ENCODE data around the gene TSHZ2.

Gene TSHZ2

DNA sequence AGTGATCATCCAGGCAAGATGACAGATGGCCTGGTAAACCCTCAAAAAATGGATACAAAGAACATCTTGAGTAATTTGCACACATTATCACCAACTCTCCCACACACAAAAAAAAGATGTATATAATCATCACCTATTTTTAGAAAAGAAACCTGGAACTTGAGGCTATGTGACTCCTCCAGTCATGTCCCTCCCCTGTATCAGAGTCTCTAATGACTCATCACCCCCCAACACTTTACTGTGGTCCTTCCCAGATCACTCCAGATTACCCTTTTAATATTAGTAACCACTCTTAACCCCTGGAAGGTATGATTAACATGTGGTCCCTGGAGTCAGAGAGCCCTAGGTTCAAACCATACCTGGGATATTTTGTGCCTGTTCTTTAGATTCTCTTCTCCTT is 476.7 kb downstream of the TSHZ2 start:
- TF ChIP-seq LEF1 (IDR thresholded peaks at IDR 0.05; ENCODE audit: borderline replicate concordance): no peak
- no peak for TF ChIP-seq FOXA1 (IDR thresholded peaks at IDR 0.05)
- no peak for TF ChIP-seq ZNF384 (IDR thresholded peaks at IDR 0.05)
- no peak for TF ChIP-seq L3MBTL2 (conservative IDR thresholded peaks at IDR 0.05)
- TF ChIP-seq, protein P1, sequence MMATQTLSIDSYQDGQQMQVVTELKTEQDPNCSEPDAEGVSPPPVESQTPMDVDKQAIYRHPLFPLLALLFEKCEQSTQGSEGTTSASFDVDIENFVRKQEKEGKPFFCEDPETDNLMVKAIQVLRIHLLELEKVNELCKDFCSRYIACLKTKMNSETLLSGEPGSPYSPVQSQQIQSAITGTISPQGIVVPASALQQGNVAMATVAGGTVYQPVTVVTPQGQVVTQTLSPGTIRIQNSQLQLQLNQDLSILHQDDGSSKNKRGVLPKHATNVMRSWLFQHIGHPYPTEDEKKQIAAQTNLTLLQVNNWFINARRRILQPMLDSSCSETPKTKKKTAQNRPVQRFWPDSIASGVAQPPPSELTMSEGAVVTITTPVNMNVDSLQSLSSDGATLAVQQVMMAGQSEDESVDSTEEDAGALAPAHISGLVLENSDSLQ (IDR thresholded peaks at IDR 0.05): no peak
- no peak for TF ChIP-seq SUZ12 (IDR thresholded peaks at IDR 0.05)
- no peak for TF ChIP-seq ELF4 (IDR thresholded peaks at IDR 0.05)
- TF ChIP-seq HDGF (IDR thresholded peaks at IDR 0.05; ENCODE audit: borderline replicate concordance): no peak
- TF ChIP-seq FOXK2 (IDR thresholded peaks at IDR 0.05): no peak
- no peak for TF ChIP-seq ARNT (IDR thresholded peaks at IDR 0.05)
- no peak for TF ChIP-seq NFRKB (IDR thresholded peaks at IDR 0.05)
- no peak for TF ChIP-seq SP1 (IDR thresholded peaks at IDR 0.05)
- no peak for TF ChIP-seq BHLHE40 (IDR thresholded peaks at IDR 0.05; ENCODE audit: borderline replicate concordance)
- TF ChIP-seq TARDBP (IDR thresholded peaks at IDR 0.05): no peak
- TF ChIP-seq CTBP1 (IDR thresholded peaks at IDR 0.05; ENCODE audit: borderline replicate concordance): no peak
- no peak for TF ChIP-seq FOXM1 (IDR thresholded peaks at IDR 0.05; ENCODE audit: borderline replicate concordance)
- DNase-seq (ENCODE audit: extremely low spot score): no peak
- CTCF ChIA-PET: no interaction called here

GRCh38 chr20:53453076-53453475 is 480.9 kb downstream of the TSHZ2 start:
- POLR2A ChIA-PET: no interaction called here
- CTCF ChIA-PET: interaction anchor here (0.8 kb wide), 1 partner anchor 21 kb away, joined by 4 read pairs; no protein-coding TSS in a partner anchor
- DNase-seq (ENCODE audit: extremely low spot score): no peak

More for the DNA sequence above, 476.7 kb downstream of the TSHZ2 start:
- POLR2A ChIA-PET: no interaction called here

DNA sequence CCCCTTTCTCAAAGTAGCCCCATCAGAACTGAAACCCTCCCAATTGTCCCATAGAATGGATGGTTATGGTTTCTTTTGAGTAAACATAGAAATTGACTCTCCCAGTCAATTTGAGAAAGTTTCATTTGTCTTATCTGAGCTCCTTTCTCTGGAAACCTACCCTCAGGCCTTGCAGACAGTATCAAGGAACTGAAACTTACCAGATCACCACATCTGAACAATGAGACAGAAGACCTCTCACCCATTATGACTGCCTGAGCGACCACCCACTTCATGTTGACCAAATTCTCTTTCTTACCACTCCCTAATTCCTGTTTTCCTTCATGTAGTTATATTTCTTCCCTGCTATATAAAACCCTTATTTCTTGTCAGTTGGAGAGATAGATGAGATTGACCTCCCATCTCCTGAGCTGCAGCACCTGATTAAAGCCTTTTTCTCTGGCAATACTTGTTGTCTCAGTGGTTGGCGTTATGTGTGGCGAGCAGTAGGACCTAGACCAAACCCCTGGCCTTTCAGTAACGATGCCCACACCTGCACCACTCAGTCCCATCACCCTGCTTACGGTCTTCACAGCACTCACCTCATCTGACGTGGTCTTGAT is 482.6 kb downstream of the TSHZ2 start:
- DNase-seq (ENCODE audit: extremely low spot score): no peak
- ChIA-PET CTCF (no interaction called here), POLR2A (no interaction called here)
- TF ChIP-seq FOXK2 (IDR thresholded peaks at IDR 0.05) (no peak), BHLHE40 (IDR thresholded peaks at IDR 0.05; ENCODE audit: borderline replicate concordance) (no peak), L3MBTL2 (conservative IDR thresholded peaks at IDR 0.05) (no peak), LEF1 (IDR thresholded peaks at IDR 0.05; ENCODE audit: borderline replicate concordance) (no peak), ARNT (IDR thresholded peaks at IDR 0.05) (no peak), FOXA1 (IDR thresholded peaks at IDR 0.05) (no peak), SUZ12 (IDR thresholded peaks at IDR 0.05) (no peak), CTBP1 (IDR thresholded peaks at IDR 0.05; ENCODE audit: borderline replicate concordance) (no peak), HDGF (IDR thresholded peaks at IDR 0.05; ENCODE audit: borderline replicate concordance) (no peak), FOXM1 (IDR thresholded peaks at IDR 0.05; ENCODE audit: borderline replicate concordance) (no peak), NFRKB (IDR thresholded peaks at IDR 0.05) (no peak), ELF4 (IDR thresholded peaks at IDR 0.05) (no peak)
- TF ChIP-seq, protein P1 (IDR thresholded peaks at IDR 0.05): no peak

More at GRCh38 chr20:53453076-53453475, 480.9 kb downstream of the TSHZ2 start:
- TF ChIP-seq NFRKB (IDR thresholded peaks at IDR 0.05) (no peak), CTBP1 (IDR thresholded peaks at IDR 0.05; ENCODE audit: borderline replicate concordance) (no peak), ZNF384 (IDR thresholded peaks at IDR 0.05) (no peak), LEF1 (IDR thresholded peaks at IDR 0.05; ENCODE audit: borderline replicate concordance) (no peak), HDGF (IDR thresholded peaks at IDR 0.05; ENCODE audit: borderline replicate concordance) (no peak), ARNT (IDR thresholded peaks at IDR 0.05) (no peak), SP1 (IDR thresholded peaks at IDR 0.05) (no peak), FOXK2 (IDR thresholded peaks at IDR 0.05) (no peak), ELF4 (IDR thresholded peaks at IDR 0.05) (no peak), SUZ12 (IDR thresholded peaks at IDR 0.05) (no peak), BHLHE40 (IDR thresholded peaks at IDR 0.05; ENCODE audit: borderline replicate concordance) (no peak), FOXM1 (IDR thresholded peaks at IDR 0.05; ENCODE audit: borderline replicate concordance) (no peak), L3MBTL2 (conservative IDR thresholded peaks at IDR 0.05) (no peak), FOXA1 (IDR thresholded peaks at IDR 0.05) (no peak), TARDBP (IDR thresholded peaks at IDR 0.05) (no peak)
- TF ChIP-seq, protein P1 (IDR thresholded peaks at IDR 0.05): no peak

DNA sequence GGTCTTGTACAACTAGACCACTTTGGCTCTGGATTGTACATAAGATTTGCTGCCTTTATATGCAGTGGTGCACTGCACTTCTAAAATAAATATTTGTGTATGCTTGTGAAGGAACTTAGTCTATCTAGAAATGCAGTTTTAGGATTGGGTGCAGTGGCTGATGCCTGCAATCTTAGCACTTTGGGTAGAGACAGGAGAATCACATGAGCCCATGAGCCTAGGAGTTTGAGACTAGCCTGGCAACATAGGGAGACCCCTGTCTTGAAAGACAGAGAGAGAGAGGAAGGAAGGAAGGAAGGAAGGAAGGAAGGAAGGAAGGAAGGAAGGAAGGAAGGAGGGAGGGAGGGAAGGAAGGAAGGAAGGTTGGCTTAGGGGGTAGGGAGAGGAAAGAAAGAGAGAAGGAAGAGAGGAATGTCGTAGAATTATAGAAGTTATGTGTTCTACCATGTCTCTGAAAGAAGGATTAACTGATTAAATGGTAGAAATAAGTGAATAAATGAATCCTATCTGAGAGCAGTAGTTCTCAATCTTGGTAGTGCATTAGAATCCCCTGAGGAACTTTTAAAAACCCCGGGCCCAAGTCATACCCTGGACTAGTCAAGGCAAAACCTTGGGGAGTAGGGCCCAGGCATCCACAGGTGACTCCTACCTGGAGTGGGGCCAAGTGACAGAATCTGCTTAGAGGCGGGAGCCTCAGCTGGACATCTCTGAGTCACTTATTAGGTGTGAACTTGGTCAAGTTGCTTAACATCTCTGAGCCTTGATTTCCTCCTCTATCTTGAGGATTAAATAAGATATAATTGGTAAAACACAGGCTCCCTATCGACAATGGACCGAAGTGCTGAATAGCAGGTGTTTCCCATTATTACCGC is 491.2 kb downstream of the TSHZ2 start:
- CTCF ChIA-PET: no interaction called here
- TF ChIP-seq FOXK2 (IDR thresholded peaks at IDR 0.05): no peak
- TF ChIP-seq NFRKB (IDR thresholded peaks at IDR 0.05): no peak
- TF ChIP-seq CTBP1 (IDR thresholded peaks at IDR 0.05; ENCODE audit: borderline replicate concordance): no peak
- no peak for TF ChIP-seq ZNF384 (IDR thresholded peaks at IDR 0.05)
- TF ChIP-seq ARNT (IDR thresholded peaks at IDR 0.05): no peak
- no peak for TF ChIP-seq TARDBP (IDR thresholded peaks at IDR 0.05)
- no peak for TF ChIP-seq LEF1 (IDR thresholded peaks at IDR 0.05; ENCODE audit: borderline replicate concordance)
- TF ChIP-seq HDGF (IDR thresholded peaks at IDR 0.05; ENCODE audit: borderline replicate concordance): no peak
- no peak for TF ChIP-seq FOXM1 (IDR thresholded peaks at IDR 0.05; ENCODE audit: borderline replicate concordance)
- no peak for TF ChIP-seq BHLHE40 (IDR thresholded peaks at IDR 0.05; ENCODE audit: borderline replicate concordance)
- no peak for TF ChIP-seq SUZ12 (IDR thresholded peaks at IDR 0.05)
- TF ChIP-seq, protein P1 (IDR thresholded peaks at IDR 0.05): no peak
- TF ChIP-seq SP1 (IDR thresholded peaks at IDR 0.05): no peak
- TF ChIP-seq L3MBTL2 (conservative IDR thresholded peaks at IDR 0.05): no peak
- TF ChIP-seq ELF4 (IDR thresholded peaks at IDR 0.05): no peak
- no peak for TF ChIP-seq FOXA1 (IDR thresholded peaks at IDR 0.05)
- POLR2A ChIA-PET: no interaction called here
- no peak for DNase-seq (ENCODE audit: extremely low spot score)

Data from HEK293T (cell line).